Sigmoid colon (tissue), 4 donors: ENCODE measurements around the gene BORCS8.

Experiments used
- EP300 ChIP-seq, 4 donors: sonication (generic); formaldehyde crosslinking; IDR thresholded peaks; one replicate each; pipeline ENCODE4 v1.6.1; 2017; ENCODE audit warnings: antibody characterized with exemption in 4 of 4
- POLR2A ChIP-seq, 2 donors: fragments of 450-650 bp; IDR thresholded peaks; one replicate each; pipeline ENCODE4 v1.6.1; 2016; ENCODE audit warnings: antibody characterized with exemption in 2 of 2, mild to moderate bottlenecking in 2 of 2, moderate library complexity in 2 of 2
- POLR2AphosphoS5 ChIP-seq, 4 donors: sonication (generic); formaldehyde crosslinking; IDR thresholded peaks; one replicate each; pipeline ENCODE4 v1.6.1; 2017; ENCODE audit warnings: antibody characterized with exemption in 4 of 4
- TF ChIP-seq, protein P1 (sequence below), 4 experiments: fragments of 450-650 bp in 3 of 4; fragments of 200-600 bp in 1 of 4; IDR thresholded peaks; one replicate each; pipeline ENCODE4 v1.5.1; 2016 to 2019; ENCODE audit warnings: antibody characterized with exemption in 4 of 4, mild to moderate bottlenecking in 3 of 4, moderate library complexity in 2 of 4

DNA sequence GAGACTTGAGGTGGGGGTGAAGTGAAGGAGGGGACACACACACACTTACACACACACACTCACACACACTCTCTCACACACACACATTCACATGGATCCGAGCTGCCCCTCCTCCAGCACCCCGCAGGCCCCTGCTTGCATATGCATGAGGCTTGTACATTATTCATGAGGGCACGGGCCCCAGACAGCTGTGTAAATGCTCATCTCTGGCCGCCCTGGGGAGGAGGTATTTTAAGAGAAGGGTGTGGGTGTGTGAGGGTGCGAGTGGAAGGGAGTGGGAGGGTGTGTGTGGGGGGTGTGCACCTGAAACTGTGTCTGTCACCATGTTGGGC, 22.2 kb upstream of the BORCS8 start:
- TF ChIP-seq, protein P1, sequence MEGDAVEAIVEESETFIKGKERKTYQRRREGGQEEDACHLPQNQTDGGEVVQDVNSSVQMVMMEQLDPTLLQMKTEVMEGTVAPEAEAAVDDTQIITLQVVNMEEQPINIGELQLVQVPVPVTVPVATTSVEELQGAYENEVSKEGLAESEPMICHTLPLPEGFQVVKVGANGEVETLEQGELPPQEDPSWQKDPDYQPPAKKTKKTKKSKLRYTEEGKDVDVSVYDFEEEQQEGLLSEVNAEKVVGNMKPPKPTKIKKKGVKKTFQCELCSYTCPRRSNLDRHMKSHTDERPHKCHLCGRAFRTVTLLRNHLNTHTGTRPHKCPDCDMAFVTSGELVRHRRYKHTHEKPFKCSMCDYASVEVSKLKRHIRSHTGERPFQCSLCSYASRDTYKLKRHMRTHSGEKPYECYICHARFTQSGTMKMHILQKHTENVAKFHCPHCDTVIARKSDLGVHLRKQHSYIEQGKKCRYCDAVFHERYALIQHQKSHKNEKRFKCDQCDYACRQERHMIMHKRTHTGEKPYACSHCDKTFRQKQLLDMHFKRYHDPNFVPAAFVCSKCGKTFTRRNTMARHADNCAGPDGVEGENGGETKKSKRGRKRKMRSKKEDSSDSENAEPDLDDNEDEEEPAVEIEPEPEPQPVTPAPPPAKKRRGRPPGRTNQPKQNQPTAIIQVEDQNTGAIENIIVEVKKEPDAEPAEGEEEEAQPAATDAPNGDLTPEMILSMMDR (IDR thresholded peaks at IDR 0.05) = no peak
- TF ChIP-seq POLR2AphosphoS5 (IDR thresholded peaks at IDR 0.05) = no peak
- TF ChIP-seq POLR2A (IDR thresholded peaks at IDR 0.05) = no peak
- TF ChIP-seq EP300 (IDR thresholded peaks at IDR 0.05) = no peak
